ENCODE measurements around the gene RAB39A.

DNA sequence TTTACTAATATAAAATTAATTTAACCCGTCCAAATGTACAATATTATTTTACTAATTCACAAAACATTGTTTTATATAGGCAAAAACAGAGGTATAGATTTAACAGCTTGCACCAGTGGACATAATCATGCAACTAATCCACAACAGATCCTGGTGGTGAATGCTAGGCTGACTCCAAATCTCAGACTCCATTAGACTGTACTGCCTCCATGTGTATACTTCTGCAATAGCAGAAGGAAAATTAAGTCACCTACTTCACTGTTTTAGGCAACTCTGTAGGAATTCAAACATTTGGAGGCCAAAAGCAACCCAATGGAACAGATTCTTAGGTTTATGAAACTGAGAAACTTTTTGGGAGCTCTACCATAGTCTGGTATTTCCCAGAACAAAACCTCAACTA, 30.0 kb upstream of the RAB39A start:
- TF ChIP-seq, protein P1, sequence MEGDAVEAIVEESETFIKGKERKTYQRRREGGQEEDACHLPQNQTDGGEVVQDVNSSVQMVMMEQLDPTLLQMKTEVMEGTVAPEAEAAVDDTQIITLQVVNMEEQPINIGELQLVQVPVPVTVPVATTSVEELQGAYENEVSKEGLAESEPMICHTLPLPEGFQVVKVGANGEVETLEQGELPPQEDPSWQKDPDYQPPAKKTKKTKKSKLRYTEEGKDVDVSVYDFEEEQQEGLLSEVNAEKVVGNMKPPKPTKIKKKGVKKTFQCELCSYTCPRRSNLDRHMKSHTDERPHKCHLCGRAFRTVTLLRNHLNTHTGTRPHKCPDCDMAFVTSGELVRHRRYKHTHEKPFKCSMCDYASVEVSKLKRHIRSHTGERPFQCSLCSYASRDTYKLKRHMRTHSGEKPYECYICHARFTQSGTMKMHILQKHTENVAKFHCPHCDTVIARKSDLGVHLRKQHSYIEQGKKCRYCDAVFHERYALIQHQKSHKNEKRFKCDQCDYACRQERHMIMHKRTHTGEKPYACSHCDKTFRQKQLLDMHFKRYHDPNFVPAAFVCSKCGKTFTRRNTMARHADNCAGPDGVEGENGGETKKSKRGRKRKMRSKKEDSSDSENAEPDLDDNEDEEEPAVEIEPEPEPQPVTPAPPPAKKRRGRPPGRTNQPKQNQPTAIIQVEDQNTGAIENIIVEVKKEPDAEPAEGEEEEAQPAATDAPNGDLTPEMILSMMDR (IDR thresholded peaks at IDR 0.05; ENCODE audit: borderline replicate concordance, extremely low read depth, low read length, poor library complexity, severe bottlenecking), result peak; percentile 35
- no peak for TF ChIP-seq EZH2 (IDR thresholded peaks at IDR 0.05; ENCODE audit: borderline replicate concordance, low read depth, low read length, severe bottlenecking)

Data from DND-41 (cell line).